Endometrial microvascular endothelial cells (primary cell): Measurements from ENCODE around the gene IKZF1. TPM values are rescaled to one million over a fixed set of nuclear protein-coding genes. Genes with fewer than 3 reads are reported as not detected.
"Not testable (repeated sequence)": the region's sequence is repeated elsewhere in the genome, so short reads cannot be mapped to it uniquely, and the experiment has no call there.

ENCODE experiments used
- in situ Hi-C: cut with HindIII; loops from 2 replicates; pipeline ENCODE4 v1.10.0; 2017; ENCODE audit warnings: low sequenced_read_pairs, low pct_unique_long_range_greater_than_20kb; ENCODE audit errors: inconsistent ontology term
- total RNA-seq: library from RNA; depleted of rRNA; stranded (reverse); fragments of >200 nt; gene quantifications from one replicate; pipeline ENCODE4 v1.2.3, GENCODE V29; 2015; ENCODE audit errors: inconsistent ontology term

IKZF1 gene
- total RNA-seq, 1 donor from 2014 or later = not detected

- in situ Hi-C loops = no loop called here
Measured at GRCh38 chr7:50324113-50324512, 19.6 kb downstream of the IKZF1 start.

- in situ Hi-C loops = no loop called here
Measured at GRCh38 chr7:50327443-50327842, 22.9 kb downstream of the IKZF1 start.

DNA sequence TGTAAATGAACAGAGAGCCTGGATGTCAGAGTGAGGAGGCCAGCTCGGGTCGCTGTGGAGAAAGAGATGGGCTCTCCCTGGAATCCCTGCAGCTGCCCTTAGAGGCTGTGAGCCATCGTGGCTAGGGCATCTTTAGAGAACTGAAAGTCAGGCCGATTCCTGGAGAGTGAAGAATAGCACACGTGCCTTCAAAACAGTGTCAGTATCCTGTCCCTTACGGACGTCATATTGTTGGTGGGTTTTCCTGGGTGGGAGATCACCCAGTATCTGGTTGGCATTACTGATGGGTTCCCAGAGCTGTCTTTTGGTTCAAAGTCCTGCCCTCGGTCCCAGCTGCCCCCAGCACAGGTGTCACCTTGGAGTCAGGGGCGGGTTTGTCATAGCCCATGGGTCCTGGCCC lies 25.3 kb downstream of the IKZF1 start:
- in situ Hi-C loops = no loop called here

- in situ Hi-C loops = no loop called here
Measured at GRCh38 chr7:50330254-50330653, 25.7 kb downstream of the IKZF1 start.

DNA sequence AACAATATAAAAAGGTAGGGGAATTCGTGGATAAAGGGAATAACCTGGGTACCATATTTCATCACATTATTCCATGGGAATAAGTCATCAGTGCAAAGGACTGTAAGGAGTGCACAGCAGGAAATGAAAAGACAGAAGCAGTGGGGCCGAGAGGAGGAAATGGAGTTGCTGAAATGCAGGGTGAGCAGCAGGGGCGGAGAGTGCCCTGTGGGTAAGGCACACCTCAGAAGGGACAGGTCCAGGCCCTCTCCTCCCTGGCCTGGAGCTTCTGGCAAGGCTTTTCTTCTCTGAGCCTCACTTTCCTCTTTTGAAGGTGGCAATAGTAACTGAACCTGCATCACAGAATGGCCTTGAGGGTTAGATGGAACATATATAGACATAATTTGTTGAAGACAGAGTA lies 26.2 kb downstream of the IKZF1 start:
- in situ Hi-C loops = no loop called here

GRCh38 chr7:50331564-50332208 lies 27.2 kb downstream of the IKZF1 start:
- in situ Hi-C loops = no loop called here

DNA sequence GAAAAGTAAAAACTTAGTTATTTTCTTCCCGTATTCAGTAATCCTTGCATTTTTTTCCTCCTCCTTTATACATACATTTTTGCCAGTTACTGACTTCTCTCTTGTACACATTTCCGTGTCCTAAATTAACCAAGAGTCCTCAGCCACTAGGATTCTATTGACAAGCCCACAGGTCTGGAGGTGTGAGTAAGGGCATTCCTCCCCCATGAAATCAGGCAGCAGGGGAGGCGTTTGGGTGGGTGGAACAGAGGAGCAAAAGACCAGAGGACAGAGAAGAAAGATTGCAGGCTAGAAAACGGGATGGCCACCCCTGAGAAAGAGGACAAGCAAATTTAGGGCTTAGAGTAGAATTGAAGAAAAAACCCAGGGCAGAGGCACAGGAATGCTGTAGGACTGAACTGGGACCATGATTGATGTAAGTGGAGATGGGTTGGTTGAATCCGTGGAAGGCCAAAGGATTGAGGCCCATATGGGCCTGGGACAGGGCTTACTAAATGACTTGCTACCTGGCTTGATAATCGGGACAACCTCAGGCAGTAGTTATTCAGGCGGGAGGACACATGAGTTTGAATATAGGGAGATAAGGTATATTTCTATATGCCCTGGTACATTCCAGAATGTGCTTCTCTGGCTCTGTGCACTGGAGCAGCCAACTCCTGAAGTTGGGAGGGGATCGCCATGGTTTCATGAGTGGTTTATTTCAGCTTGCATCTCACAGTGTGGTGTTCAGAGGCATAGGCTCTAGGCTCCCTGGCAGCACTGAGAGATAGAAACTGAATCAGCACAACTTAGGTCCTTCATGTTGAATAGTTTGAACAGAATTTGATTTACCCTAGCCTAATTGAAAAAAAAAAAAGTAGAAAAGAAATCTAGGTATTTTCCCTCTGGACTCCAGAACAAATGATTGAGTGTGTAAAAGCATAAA lies 28.0 kb downstream of the IKZF1 start:
- in situ Hi-C loops = no loop called here

- in situ Hi-C loops = no loop called here
Measured at GRCh38 chr7:50333221-50333651, 28.7 kb downstream of the IKZF1 start.

GRCh38 chr7:50334341-50334994 lies 30.0 kb downstream of the IKZF1 start:
- in situ Hi-C loops = no loop called here

DNA sequence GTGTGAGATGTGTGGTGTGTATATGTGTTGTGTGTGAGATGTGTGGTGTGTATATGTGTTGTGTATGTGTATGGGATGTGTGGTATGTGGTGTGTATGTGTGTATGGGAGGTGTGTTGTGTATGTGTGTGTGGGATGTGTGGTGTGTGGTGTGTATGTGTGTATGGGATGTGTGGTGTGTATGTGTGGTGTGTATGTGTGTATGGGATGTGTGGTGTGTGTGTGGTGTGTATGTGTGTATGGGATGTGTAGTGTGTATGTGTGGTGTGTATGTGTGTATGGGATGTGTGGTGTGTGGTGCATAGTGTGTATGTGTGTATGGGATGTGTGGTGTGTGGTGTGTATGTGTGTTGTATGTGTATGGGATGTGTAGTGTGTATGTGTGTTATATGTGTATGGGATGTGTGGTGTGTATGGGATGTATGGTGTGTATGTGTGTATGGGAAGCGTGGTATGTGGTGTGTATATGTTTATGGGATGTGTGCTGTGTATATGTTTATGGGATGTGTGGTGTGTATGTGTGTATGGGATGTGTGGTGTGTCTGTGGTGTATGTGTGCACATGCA lies 30.8 kb downstream of the IKZF1 start:
- in situ Hi-C loops = no loop called here

- in situ Hi-C loops = no loop called here
Measured at GRCh38 chr7:50335795-50336754, 31.6 kb downstream of the IKZF1 start.

- in situ Hi-C loops = no loop called here
Measured at GRCh38 chr7:50336894-50337703, 32.6 kb downstream of the IKZF1 start.

GRCh38 chr7:50339472-50339871 lies 35.0 kb downstream of the IKZF1 start:
- in situ Hi-C loops = not testable (repeated sequence)

DNA sequence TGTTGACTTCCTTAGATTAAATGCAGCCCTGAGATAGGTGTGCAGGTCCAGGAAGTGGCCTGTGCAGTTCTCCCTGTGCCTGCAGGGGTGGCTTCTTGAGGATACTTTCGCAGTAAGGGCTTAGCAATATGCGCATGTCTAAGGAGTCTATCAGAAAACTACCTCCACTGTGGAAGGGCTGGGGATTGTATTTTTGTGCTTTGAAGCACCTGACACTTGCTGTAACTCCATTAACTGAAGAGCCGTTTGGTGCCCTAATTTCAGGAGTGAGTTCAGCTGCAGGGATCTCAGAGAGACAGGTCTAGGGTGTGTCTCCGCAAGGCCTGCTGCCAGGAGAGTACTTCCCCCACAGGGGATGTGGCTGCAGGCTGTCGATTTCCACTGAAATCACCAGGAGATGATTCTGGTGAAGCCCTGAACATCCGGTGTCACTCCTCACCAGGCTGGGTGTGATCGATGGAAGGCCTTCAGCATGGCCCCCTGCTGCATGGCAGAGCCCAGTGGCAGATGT lies 35.5 kb downstream of the IKZF1 start:
- in situ Hi-C loops = no loop called here

- in situ Hi-C loops = no loop called here
Measured at GRCh38 chr7:50341724-50342123, 37.2 kb downstream of the IKZF1 start.

- in situ Hi-C loops = no loop called here
Measured at GRCh38 chr7:50342616-50343114, 38.1 kb downstream of the IKZF1 start.
